PC-3 (cell line): ENCODE data around the gene PADI1.

Experiments
- EZH2 ChIP-seq: fragments of 300-600 bp; sonication (generic); IDR thresholded peaks from one replicate; pipeline ENCODE4 v1.6.1; 2017; ENCODE audit warnings: antibody characterized with exemption, mild to moderate bottlenecking, low read length; ENCODE audit not compliant: unreplicated experiment
- EZH2phosphoT487 ChIP-seq: fragments of 300-600 bp; sonication (generic); IDR thresholded peaks from 2 replicates; pipeline ENCODE4 v1.6.1; 2018; ENCODE audit warnings: mild to moderate bottlenecking, antibody characterized with exemption, low read length, borderline replicate concordance
- TF ChIP-seq, protein P1 (sequence below): fragments of 300-600 bp; sonication (generic); conservative IDR thresholded peaks from 2 replicates; pipeline ENCODE4 v1.5.1; 2017; ENCODE audit warnings: antibody characterized with exemption, low read depth, mild to moderate bottlenecking, low read length

DNA sequence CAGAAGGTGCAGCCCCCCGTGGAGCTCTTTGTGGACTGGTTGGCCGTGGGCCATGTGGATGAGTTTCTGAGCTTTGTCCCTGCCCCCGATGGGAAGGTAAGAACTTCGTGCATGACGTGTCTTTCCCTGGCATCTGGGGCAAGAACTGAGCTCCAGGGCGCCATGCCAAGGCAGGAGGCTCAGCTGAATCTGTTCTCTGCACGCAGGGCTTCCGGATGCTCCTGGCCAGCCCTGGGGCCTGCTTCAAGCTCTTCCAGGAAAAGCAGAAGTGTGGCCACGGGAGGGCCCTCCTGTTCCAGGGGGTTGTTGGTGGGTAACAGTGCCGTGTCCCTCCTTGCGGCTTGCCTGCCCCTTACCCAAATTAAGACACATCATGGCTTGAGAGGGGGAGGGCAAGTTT lies 71.6 kb downstream of the PADI1 start:
- TF ChIP-seq, protein P1, sequence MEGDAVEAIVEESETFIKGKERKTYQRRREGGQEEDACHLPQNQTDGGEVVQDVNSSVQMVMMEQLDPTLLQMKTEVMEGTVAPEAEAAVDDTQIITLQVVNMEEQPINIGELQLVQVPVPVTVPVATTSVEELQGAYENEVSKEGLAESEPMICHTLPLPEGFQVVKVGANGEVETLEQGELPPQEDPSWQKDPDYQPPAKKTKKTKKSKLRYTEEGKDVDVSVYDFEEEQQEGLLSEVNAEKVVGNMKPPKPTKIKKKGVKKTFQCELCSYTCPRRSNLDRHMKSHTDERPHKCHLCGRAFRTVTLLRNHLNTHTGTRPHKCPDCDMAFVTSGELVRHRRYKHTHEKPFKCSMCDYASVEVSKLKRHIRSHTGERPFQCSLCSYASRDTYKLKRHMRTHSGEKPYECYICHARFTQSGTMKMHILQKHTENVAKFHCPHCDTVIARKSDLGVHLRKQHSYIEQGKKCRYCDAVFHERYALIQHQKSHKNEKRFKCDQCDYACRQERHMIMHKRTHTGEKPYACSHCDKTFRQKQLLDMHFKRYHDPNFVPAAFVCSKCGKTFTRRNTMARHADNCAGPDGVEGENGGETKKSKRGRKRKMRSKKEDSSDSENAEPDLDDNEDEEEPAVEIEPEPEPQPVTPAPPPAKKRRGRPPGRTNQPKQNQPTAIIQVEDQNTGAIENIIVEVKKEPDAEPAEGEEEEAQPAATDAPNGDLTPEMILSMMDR, result peak; percentile 63
- no peak for TF ChIP-seq EZH2phosphoT487
- no peak for TF ChIP-seq EZH2
